ENCODE results near the gene TACR1.

Gene TACR1

DNA sequence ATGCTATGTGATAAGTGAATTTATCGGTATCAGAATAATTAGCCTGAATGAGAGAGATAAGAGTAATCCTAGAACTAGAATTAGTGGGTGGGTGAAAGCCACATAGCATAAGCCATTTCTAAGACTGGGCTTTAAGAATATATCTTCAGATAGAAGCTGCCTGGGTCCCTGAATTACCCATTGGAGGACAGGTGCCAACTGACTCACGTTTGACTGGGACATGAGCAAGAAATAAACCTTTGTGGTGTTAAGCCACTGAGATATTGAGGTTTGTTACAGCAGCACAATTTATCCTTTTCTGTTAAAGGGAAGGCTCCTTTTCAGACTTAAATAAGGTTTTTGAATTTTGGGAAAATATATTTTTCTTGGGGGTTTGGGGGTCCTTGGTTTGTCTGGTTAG, 145.0 kb downstream of the TACR1 start:
- DNase-seq: no peak

DNA sequence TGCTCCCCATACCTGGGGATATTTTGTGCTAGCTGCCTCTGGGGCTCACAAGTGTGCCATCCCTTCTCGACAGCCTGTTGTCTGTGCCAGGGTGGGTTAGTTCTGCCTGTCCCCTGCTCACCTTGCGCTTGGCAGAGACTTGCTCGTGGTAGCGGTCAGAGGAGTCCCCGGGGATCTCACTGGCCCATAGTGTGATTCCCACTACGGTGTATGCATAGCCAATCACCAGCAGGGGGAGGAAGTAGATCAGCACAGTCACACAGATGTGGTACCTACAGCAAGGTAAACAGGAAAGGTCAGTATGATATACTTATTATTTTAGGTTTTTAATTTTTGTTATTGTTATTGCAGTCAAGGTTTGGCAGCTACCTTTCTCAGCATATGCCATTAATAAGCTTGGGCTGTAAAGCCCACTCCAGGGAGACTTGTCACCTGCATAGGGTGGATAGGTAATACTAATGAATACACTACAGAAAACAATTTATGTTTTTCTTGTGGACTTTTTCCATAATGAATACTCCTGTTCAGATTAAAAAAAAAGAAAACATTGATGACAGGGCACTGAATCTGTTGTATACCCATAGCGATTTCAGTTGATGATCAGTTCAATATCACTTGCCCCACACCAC, 145.7 kb downstream of the TACR1 start:
- no peak for DNase-seq

DNA sequence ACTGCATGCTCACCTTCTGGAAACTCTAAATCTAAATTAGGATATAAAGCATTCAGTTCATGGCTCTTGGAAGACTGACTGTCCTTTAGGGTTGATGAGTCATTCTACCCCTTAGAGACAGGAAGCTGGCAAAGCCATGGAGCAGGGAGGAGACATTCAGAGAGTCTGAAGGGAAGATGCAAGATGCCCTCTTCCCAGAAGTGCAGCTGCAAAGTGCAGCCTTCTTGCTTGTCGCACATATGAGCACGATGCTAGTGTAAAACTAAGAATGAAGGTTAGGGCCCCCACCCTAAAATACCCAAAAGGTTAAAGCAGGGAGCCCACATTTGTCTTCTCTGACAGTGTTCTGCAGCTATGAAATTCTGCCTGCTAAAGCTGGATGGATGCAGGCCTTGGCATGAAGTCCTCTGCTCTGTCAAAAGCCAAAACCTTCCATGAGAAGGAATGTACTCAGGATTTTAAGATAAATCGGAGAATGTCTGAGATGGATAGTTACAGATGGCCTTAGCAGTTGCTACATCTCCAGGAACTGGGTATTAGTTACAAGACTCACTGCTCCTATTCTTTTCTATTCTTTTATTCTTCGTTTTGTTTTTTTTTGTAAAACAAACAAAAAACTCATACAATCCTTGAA, 151.2 kb downstream of the TACR1 start:
- DNase-seq: no peak

DNA sequence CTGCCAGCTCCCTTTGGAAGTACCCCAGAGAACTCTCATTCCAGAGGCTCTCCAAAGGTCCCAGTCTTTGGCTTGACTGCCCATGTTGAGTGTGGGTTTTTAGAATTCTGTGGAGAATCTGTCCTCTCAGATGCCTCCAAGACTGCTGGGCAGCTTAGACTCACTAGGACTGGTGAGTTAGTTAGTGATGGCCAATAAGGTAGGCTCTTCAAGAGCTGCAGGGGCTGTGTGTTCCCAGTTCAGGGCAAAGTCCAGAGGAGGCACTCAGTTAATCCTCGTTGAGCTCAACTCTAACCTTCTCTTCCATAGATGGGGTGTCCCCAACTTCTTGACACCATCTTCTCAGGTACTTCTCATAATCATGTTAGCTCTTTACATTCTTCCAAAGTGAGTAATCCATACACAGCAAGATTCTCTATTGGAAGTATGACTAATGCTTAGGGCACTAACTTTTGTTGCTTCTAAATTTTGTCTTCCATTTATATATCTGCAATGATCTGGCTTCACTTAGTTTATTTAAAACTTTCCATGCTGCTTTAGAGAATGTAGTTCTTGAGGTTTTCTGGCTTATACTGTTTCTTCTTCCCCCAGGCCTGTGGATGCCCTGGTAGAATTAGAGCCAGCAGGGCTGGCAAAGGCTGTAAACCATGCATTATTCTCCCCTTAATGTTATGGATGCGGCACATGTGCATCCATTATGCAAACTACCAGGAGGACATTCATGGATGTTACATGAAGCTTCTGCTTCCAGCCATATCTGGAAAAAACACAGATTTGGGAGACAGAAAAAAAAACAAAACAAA, 151.9 kb downstream of the TACR1 start:
- no peak for DNase-seq

DNA sequence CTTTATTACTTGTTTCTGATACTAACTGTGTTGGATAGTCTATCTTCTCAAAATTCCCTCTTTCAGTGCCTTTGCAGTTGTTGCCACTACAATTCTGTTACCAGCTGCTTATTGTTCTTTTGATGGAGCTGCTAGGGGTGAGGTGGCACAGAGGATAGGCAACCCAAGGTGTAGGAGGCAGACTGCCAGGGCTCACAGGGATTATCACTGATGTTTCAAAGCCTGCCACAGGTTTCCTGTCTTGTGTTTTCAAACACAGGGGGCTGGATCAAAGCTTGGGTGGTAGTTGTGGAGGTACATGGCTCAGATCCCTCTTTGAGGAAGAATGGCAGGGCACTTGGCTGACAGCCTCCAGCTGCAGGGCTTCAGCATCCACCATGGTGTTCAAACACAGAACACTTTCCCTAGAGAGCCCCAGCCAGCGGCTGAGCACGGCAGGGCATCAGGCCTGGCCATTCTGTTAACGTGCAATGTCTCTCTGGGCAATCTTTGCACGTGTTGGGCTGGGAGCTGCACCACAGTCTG, 153.7 kb downstream of the TACR1 start:
- no peak for DNase-seq

DNA sequence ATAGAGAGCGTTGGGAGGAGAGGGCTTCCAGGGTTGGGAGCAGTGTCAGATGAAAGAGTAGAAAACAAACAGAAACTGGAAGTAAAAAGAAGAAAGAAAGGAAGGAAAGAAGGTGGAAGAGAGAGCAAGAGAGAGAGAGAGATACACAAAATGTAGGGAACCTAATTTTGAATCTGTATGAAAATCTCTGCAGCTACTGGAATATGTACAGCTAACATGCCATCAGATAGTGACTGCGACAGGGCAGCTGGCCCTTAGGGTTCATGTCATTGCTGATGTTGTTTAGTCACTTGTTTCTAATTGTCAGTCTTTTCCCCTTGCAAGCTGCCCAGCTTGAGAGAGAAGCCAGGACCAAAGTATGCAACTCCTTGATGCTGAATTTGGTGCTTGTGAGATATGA, 155.0 kb downstream of the TACR1 start:
- DNase-seq: no peak

DNA sequence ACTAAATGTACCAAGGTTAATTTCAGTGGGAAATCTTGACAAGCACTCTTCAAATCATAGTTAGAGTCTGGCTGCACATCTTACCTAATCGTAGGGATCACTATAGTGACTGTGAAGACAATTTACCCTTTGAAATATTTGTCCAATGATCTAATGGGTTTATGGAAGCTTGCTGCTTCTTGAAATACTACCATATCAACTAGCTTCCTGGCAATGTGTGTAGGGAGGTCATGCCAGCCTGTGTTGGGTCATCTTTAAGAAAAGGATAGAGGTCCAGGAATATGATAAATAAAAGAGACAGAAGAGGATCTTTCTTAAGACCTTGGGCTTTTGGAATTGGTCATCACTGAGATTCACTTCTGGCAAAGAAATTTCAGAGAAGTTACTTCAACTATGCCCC, 156.5 kb downstream of the TACR1 start:
- DNase-seq: no peak

DNA sequence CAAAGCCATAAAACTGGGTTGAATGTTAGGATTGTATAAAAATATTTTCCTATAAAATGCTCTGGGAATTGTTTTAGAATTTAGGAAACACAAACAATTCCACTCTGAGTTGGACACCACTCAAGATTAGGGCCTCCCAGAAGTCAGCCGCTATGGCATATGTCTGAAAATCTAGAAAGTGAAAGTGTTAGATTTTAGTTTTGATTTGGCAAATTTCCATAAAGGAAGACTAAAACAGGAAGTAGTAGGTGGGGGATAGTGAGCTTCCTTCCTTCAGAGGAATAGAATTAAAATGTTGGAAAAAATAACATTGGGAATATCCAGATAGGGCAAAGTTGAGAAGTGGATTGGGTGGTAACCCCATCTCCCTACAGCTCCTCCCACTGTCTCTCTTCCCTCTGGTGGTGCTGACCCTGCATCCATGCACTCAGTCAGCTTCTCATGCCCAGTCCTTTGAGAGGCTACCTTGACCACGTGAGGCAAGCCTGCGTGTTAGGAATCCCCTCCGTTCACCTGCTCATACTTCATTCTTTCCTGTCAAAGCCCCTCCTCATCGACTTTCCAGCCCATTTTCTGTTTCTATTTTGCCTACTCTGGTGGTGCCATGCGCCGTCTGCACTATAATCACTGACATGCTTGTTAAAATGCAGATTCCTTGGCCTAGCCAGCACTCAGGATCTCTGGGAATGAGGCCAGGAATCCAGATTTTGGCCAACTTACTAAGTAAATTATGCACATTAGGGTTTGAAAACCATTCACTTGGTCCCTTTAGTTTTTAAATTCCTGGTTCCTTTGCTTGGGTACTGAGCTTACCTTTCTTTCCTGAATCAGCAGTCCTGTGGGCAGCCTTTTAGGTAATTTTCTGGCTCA, 157.4 kb downstream of the TACR1 start:
- no peak for DNase-seq

DNA sequence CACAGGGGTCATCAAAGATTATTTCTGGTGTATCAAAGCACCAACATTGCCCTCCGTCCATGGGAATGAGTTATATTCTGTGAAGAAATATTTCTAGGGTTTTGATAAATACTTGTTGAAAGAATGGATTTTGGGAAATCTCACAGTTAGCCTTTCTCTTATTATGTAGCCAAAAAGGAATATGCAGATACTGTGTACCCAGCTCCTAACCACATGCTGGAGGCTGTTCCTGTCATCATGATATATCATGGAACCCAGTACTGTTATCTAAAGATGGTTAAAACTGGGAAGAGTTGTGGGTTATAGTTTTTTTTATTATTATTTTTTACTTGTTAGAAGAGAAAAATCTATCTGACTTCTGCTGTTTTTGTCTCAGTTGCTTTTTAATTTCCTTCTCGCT, 158.1 kb downstream of the TACR1 start:
- DNase-seq: no peak

DNA sequence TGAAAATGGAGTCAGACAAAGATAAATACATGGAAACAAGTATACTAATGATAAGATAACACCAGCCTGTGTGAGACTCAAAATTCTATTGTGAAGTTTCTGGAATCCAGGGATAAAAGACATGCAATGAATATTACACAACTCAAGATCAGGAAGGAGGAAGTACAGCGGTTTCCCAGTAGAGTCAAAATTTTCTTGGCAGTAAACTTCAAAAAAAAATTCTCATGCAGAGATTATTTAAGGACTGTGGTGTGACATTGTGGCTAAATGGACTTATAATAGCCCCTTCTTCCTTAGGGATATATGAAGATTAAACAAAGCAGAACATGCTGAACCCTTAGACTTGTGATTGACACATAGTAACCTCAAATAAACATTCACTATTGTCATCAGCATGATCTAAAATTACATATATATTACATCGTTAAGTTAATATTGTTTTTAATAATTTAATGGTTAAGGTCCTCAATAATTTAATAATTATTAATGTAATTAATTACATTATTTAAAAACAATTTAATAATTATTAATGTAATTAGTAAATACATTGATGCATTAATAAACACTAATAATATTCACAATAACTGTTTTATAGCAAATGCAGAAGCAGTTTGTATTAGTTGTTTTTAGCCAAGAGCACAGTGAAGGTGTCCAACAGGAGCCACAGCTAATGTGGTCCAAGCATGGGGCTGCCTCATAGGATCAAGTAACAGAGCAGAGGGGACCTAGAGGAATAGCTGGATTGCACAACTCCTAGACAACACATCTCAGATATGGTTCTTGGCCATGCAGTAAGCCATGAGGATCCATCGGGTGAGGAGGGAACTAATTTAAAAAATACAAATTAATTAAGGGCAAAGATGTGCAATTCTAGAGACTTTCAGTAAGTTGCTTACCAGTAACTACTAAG, 163.6 kb downstream of the TACR1 start:
- no peak for DNase-seq

DNA sequence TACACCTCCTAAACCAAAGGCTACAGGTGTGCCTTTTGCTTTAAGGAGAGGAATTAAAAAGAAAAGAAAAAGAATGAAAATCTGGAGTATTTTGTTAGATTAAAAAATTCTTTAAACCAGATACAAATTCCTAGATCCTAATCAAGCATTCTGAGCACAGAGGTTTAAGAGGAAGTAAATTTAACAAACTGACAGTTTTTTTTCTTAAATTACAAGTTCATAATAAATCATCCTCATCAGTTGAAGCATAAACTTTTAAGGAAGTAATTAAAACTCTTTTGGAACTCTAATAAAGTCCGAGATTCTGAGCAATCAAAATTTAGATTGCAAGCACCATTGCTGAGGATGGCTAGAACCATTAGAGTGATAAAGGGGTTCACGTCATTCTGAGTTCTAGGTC, 165.8 kb downstream of the TACR1 start:
- no peak for DNase-seq

DNA sequence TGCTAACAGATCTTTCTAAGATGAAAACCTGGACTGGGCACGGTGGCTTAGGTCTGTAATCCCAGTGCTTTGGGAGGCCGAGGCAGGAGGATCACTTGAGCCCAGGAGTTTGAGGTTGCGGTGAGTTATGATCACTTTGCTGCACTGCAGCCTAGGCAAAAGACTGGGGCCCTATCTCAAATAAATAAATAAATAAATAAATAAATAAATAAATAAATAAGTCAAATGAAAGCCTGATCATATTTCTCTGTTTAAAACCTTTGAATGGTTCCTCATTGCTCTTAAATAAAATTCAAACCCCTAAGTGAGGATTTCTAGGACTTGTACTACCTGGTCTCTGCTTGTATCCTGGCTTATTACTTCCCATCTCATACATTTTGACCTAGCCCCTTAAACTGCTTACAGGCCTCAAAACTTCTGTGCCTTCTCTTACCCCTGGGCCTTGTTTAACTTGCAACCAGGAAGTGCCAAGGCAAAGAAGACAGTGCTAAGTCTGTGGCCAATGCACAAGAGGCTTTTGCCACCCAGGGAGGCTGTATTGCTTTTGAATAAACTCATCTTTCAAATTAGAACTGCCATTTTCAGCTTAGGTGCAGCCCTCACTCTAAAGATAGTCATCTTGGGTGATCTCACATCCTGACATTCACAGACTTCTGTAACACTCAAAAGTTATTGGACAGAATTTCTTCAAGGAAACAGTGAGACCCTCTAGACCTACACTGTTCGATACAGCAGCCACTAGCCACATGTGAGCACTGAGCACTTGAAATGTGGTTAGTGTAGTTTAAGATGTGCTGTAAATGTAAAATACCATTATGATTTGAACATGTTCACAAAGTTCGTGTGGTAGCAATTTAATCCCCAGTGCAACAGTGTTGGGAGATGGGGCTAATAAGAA, 167.2 kb downstream of the TACR1 start:
- DNase-seq: no peak

DNA sequence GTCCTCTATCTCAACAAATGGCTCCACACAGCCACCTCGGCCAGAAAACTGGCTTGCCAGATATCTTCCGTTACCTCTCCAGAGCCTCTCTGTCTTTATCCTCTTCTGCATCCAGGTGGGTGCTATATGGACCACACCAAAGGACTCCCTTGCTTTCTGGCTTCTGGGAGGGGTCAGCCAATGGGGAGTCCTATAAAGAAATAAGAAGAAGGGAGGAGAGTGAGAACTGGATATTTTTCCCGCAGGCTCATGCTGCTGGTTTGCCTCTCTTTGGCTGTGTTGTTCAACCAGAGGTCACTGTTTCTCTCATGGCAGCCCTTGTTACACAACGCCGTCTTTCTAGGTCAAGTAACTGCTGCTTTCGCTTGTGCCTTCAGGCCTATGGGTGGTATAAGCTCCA, 168.1 kb downstream of the TACR1 start:
- no peak for DNase-seq

DNA sequence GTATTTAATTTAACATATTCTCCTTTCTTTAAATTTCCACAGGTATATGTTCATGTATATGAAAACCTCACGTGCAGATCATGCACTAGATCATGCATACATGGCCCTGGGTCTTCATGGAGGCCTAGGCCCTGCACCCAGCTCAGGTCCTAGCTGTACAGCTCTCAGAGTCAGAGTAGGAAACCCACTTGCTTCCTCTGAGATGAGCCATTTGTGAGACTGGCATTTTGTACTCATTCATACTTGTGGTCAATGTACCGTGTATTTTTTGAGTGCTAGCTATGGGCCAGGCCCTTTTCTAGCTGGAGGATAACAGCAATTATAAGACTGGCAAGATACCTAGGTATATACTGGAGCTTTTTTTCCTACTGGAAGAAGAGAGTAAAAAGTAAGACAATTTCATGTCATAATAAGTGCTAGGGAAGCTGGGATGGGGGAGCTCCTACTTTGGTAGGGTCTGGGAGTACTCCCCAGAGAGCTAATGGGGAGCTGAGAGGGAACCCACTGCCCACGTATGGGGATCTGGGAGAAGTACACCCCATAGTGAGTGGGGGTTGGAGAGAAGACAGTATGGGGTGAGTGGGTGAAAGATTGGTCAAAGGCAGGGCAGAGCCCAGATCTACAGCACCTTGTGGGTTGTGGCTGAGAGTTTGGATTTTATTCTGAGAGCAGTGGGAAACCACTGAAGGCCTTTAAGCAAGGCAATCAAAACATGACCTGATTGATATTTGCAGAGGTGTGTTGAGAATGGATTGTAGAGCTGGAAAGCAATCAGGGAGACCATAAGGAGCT, 168.9 kb downstream of the TACR1 start:
- DNase-seq: no peak

DNA sequence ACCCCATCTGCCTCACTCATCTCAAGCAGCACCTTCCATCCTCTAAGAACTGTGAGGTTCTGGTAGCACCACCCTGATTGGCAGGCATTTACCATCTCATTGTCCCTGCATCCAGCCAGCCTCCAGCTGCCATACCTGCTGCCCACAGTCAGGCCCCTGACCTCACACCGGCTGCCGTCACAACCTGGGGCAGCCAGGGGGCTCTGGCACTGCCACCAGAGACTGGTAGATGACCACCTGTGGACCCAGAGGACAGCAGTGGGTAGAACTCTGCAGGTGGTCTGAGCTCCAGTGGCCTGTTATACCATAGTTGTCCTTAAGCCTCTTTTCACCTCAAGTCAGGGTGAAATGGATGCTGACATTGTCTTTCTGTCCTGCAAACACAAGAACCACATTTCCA, 171.4 kb downstream of the TACR1 start:
- DNase-seq: no peak

DNA sequence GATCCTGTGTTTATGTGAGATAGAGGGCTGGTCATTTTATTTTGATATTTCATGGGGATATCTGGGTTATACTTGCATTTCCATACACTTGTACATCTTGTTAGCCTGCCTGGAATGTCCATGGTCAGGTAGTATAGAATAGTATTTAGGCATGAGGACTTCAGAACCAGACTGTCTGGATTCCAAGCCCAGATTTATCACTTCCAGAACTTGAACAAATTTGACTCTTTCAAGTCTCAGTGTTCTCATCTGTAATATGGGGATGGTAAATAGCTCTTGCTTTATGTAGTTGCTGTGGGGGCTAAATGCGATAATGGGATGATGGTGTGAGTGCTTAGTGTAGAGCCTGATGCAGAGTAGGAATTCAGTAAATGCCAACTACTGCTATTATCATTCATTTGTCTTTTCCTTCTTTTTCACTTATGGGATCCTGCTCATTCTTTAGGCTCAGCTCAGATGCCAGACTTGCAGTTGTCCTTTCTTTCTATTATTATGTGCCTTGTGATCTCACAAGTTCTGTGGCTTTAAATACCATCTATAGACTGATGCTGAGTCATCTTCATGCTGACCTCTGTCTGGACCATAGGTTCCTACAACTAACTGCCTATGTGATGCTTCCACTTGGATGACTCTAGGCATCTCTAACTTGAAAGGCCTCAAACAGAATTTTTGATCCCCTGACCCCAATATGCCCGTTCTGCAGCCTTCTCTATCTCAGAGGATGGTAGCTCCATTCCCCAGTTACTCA, 173.5 kb downstream of the TACR1 start:
- no peak for DNase-seq

DNA sequence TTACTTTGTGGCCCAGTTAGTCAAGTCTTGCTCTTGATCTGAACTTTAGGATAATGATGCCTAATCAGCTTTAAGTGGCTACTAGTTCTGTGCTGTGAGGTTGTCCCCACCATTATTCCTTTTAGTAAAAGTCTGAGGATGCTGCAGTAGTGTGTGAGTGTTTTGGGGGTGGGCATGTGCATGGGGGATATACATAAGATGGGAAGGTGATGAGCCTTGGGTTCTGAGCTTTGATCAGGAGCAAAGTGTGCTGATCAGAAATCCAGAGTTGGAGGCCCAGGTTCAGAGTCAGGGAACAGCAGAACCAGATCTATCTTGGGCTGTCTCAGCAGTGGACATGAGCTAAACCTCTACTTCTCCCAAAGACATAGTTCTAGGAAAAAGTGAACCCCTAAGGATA, 174.1 kb downstream of the TACR1 start:
- no peak for DNase-seq
